ENCODE data around the gene DLL3.

The DLL3 gene

GRCh38 chr19:39554701-39555311 lies 56.1 kb downstream of the DLL3 start:
- DNase-seq (ENCODE audit: low read depth) = no peak

DNA sequence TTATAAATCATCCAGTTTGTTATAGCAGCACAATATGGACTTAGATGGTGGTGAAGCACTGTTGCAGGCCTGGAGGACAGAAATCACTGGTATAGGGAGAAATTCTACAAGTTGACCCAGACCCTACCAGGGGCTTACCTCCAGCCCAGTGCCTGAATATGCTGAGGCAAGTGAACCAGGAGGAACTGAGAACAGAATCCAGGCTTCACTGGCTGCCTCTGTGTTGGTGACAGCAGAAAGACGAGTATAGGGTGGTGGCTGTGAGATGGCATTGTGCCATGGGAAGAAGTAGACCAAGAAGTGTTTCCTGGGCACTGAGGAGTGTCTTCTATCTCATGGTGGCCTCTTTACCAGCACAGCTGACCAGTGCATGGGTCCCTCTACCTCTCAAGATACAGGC lies 57.1 kb downstream of the DLL3 start:
- no peak for DNase-seq (ENCODE audit: low read depth)

Measured in activated T-helper 9 cell treated with anti-CD3 and anti-CD28 coated beads, Interleukin-2, amount 50 U/mL, for 16 hours (primary cell).